DOHH2 (cell line): ENCODE data around the gene ARHGEF26.

ENCODE experiments used
- H3F3A ChIP-seq: fragments of 200-600 bp; sonication (generic), shearing (Covaris generic); 2 replicates; pipeline ENCODE4 v1.6.0; 2016; ENCODE audit warnings: antibody characterized with exemption, mild to moderate bottlenecking; ENCODE audit not compliant: control insufficient read depth, insufficient read depth
- H3K27ac ChIP-seq: fragments of 200-600 bp; sonication (generic); 2 replicates; pipeline ENCODE4 v1.5.1; 2014; ENCODE audit warnings: low read depth, mild to moderate bottlenecking, low read length, moderate library complexity
- H3K27me3 ChIP-seq: fragments of 200-600 bp; sonication (generic); 2 replicates; pipeline ENCODE4 v1.6.1; 2014; ENCODE audit warnings: mild to moderate bottlenecking, low read length, mixed read lengths; ENCODE audit not compliant: control insufficient read depth
- H3K36me3 ChIP-seq: fragments of 200-600 bp; sonication (generic); 2 replicates; pipeline ENCODE4 v1.6.1; 2014; ENCODE audit warnings: mild to moderate bottlenecking, low read length, moderate library complexity, mixed read lengths; ENCODE audit not compliant: control insufficient read depth
- H3K4me1 ChIP-seq: fragments of 200-600 bp; sonication (generic); 2 replicates; pipeline ENCODE4 v1.6.1; 2014; ENCODE audit warnings: mild to moderate bottlenecking, low read length, mixed read lengths; ENCODE audit not compliant: control insufficient read depth
- H3K4me2 ChIP-seq: fragments of 200-600 bp; sonication (generic); 2 replicates; pipeline ENCODE4 v1.6.0; 2014; ENCODE audit warnings: mild to moderate bottlenecking, low read length, moderate library complexity
- H3K4me3 ChIP-seq: fragments of 200-600 bp; sonication (generic); 2 replicates; pipeline ENCODE4 v1.5.1; 2014; ENCODE audit warnings: mild to moderate bottlenecking, low read length, mixed read lengths
- H3K79me2 ChIP-seq: fragments of 200-600 bp; sonication (generic); 2 replicates; pipeline ENCODE4 v1.6.1; 2014; ENCODE audit warnings: mild to moderate bottlenecking, low read length, mixed read lengths; ENCODE audit not compliant: control insufficient read depth
- H3K9me2 ChIP-seq: fragments of 200-600 bp; sonication (generic); replicated peaks from 2 replicates; pipeline ENCODE4 v1.6.1; 2014; ENCODE audit warnings: mild to moderate bottlenecking, low read length, mixed read lengths; ENCODE audit not compliant: control insufficient read depth
- H3K9me3 ChIP-seq: fragments of 200-600 bp; sonication (generic); 2 replicates; pipeline ENCODE4 v1.6.1; 2014; ENCODE audit warnings: antibody characterized with exemption, low read length, mixed read lengths; ENCODE audit not compliant: control insufficient read depth, insufficient read depth
- H4K20me1 ChIP-seq: fragments of 200-600 bp; sonication (generic); 2 replicates; pipeline ENCODE4 v1.6.0; 2014; ENCODE audit warnings: low read depth, mild to moderate bottlenecking, antibody characterized with exemption, low read length, moderate library complexity; ENCODE audit not compliant: control insufficient read depth, insufficient read depth
- EZH2phosphoT487 ChIP-seq: fragments of 200-600 bp; sonication (generic); IDR thresholded peaks from 2 replicates; pipeline ENCODE4 v1.6.1; 2017; ENCODE audit warnings: borderline replicate concordance, mild to moderate bottlenecking, antibody characterized with exemption, low read length, moderate library complexity, mixed read lengths
- TF ChIP-seq, protein P1 (sequence below): fragments of 200-600 bp; sonication (generic); IDR thresholded peaks from one replicate; pipeline ENCODE4 v1.5.1; 2014; ENCODE audit warnings: antibody characterized with exemption, mild to moderate bottlenecking, low read depth, low read length; ENCODE audit not compliant: poor library complexity, severe bottlenecking

The ARHGEF26 gene

DNA sequence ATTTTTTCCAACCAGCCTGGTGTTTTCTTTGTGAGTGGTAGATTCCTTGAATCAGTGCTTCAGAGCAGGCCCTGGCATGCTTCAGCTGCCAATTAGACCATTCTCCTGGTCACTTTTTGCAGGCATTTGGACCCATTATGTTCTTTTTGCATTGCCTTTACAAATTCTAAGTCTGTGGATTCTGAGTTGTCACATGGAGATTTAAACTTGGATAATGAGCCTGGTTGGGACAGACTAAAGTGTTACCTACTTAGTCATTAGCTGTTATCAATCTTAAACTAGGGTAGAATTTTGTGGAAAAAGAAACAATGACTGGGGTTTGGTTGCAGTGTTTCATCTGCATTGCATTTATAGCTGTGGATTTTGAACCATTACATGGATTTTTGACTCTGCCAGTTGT, 40.6 kb downstream of the ARHGEF26 start:
- no peaks in the 10 kb centered on the region for H3F3A ChIP-seq
- H3K9me3 ChIP-seq: no peaks in the 10 kb centered on the region
- no peaks in the 10 kb centered on the region for H3K79me2 ChIP-seq
- H3K4me1 ChIP-seq: no peaks in the 10 kb centered on the region
- no peaks in the 10 kb centered on the region for H3K9me2 ChIP-seq
- no peaks in the 10 kb centered on the region for H4K20me1 ChIP-seq
- no peaks in the 10 kb centered on the region for H3K36me3 ChIP-seq
- 0 out of 2 replicates have a peak, but pooled peaks cover 2% of the 10 kb centered on the region for H3K27me3 ChIP-seq
- H3K4me2 ChIP-seq: no peak overlapping the region
- TF ChIP-seq, protein P1, sequence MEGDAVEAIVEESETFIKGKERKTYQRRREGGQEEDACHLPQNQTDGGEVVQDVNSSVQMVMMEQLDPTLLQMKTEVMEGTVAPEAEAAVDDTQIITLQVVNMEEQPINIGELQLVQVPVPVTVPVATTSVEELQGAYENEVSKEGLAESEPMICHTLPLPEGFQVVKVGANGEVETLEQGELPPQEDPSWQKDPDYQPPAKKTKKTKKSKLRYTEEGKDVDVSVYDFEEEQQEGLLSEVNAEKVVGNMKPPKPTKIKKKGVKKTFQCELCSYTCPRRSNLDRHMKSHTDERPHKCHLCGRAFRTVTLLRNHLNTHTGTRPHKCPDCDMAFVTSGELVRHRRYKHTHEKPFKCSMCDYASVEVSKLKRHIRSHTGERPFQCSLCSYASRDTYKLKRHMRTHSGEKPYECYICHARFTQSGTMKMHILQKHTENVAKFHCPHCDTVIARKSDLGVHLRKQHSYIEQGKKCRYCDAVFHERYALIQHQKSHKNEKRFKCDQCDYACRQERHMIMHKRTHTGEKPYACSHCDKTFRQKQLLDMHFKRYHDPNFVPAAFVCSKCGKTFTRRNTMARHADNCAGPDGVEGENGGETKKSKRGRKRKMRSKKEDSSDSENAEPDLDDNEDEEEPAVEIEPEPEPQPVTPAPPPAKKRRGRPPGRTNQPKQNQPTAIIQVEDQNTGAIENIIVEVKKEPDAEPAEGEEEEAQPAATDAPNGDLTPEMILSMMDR: no peak
- no peak for TF ChIP-seq EZH2phosphoT487
- no peak overlapping the region for H3K4me3 ChIP-seq
- no peak overlapping the region for H3K27ac ChIP-seq

DNA sequence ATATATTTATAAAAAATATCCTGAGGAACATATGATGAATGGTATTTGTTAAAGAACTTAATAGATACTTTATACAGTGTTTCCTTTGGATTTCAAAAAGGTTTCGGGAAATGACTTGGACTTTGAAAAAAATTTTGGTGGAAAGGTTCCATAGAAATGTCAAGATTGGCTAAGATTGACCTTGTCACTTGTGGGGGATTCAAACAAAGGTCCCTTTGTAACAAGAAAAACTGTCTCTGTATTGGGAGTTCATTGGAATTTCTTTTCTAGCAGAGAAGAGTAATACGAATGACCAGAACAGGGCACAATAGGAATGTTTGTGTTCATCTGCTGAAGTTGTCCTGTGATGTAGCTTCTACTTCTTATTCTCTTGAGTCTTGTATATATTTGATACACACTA, 43.2 kb downstream of the ARHGEF26 start:
- no peak overlapping the region for H3K4me2 ChIP-seq
- H4K20me1 ChIP-seq: no peaks in the 10 kb centered on the region
- H3K4me1 ChIP-seq: no peaks in the 10 kb centered on the region
- H3K9me3 ChIP-seq: no peaks in the 10 kb centered on the region
- no peaks in the 10 kb centered on the region for H3K36me3 ChIP-seq
- no peaks in the 10 kb centered on the region for H3F3A ChIP-seq
- no peak for TF ChIP-seq EZH2phosphoT487
- TF ChIP-seq, protein P1: no peak
- no peaks in the 10 kb centered on the region; the same call in 1 of the 2 replicates for H3K27me3 ChIP-seq
- no peak overlapping the region for H3K4me3 ChIP-seq
- H3K79me2 ChIP-seq: no peaks in the 10 kb centered on the region
- H3K9me2 ChIP-seq: no peaks in the 10 kb centered on the region
- no peak overlapping the region for H3K27ac ChIP-seq

DNA sequence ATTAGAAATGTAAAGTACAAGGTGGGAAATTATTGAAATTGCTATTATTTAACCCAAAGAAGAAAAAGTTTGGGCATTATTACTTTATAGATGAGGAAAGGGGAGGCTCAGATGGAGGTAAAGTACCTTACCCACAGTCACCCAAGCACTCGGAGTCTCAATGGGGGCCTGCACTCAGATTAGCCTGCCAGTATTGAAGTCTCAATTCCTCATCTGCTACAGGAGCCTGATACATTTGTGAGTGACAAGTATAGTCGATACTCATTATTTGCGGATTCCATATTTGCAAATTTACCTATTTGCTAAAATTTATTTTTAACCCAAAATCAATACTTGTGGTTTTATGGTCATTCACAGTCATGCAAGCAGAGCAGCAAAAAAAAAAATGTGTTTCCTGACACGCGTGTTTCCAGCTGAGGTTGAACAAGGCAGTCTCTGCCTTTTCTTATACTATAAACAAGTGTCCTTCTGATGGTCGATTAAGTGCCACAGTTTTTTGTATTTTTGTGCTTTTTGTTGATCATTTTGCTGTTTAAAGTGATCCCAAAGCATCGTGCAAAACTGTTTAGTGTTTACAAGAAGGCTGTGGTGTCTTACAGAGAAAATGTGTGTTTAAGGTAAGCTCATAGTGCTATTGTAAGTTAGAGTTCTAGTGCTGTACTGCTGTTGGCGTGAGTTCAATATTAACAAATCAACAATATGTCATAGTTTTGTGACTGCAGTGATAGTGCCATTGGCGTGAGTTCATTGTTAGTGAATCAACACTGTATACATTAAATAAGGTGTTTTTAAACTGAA, 48.0 kb downstream of the ARHGEF26 start:
- Histone ChIP-seq H3K27me3 (no peaks in the 10 kb centered on the region; the same call in 1 of the 2 replicates), H3K27ac (no peak overlapping the region), H3K36me3 (no peaks in the 10 kb centered on the region), H3F3A (no peaks in the 10 kb centered on the region), H3K79me2 (no peaks in the 10 kb centered on the region), H4K20me1 (no peaks in the 10 kb centered on the region), H3K9me3 (no peaks in the 10 kb centered on the region), H3K4me2 (no peak overlapping the region), H3K4me3 (no peak overlapping the region), H3K4me1 (no peaks in the 10 kb centered on the region), H3K9me2 (no peaks in the 10 kb centered on the region)
- TF ChIP-seq EZH2phosphoT487: no peak
- TF ChIP-seq, protein P1: no peak
